22Rv1 (cell line): ENCODE results near the gene PCDH15.

Source experiments
- CTCF ChIP-seq: fragments of 450-650 bp; IDR thresholded peaks from 2 replicates; pipeline ENCODE4 v1.5.1; 2017; ENCODE audit warnings: mild to moderate bottlenecking
- ZFX ChIP-seq: fragments of 450-650 bp; IDR thresholded peaks from 2 replicates; pipeline ENCODE4 v1.6.1; 2017; ENCODE audit warnings: antibody characterized with exemption, borderline replicate concordance

GRCh38 chr10:54749623-54750022 is 51.4 kb downstream of the PCDH15 start:
- no peak for TF ChIP-seq CTCF
- no peak for TF ChIP-seq ZFX
